GM18508 (cell line): ENCODE results near the gene EPB41L4A.

Experiments used
- ATAC-seq: cut with Tn5 transposase; IDR thresholded peaks from one replicate; pipeline ENCODE4 v1.9.1; 2021; ENCODE audit warnings: moderate number of reproducible peaks; ENCODE audit not compliant: insufficient read depth, unreplicated experiment

Gene EPB41L4A

GRCh38 chr5:112317866-112318265, 101.2 kb downstream of the EPB41L4A start:
- no peak for ATAC-seq

GRCh38 chr5:112316731-112317130, 102.3 kb downstream of the EPB41L4A start:
- ATAC-seq, result no peak

DNA sequence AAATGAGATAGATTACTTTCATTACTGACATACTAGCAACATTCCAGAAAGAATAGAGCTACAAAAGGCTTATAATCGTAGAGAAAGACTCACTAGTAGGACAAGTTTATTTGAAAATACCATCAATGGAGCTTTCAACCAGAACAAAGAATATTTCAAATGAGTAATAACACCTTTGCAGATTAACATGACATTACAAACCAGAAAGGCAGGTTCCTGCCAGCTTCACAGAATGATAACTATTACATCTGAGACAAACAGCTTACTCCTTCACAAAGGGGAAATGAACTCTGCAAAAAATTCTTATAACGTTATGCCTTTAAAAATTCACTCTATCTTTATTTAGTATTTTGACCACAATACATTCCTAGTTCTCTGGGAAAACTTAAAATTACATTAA, 103.1 kb downstream of the EPB41L4A start:
- no peak for ATAC-seq

DNA sequence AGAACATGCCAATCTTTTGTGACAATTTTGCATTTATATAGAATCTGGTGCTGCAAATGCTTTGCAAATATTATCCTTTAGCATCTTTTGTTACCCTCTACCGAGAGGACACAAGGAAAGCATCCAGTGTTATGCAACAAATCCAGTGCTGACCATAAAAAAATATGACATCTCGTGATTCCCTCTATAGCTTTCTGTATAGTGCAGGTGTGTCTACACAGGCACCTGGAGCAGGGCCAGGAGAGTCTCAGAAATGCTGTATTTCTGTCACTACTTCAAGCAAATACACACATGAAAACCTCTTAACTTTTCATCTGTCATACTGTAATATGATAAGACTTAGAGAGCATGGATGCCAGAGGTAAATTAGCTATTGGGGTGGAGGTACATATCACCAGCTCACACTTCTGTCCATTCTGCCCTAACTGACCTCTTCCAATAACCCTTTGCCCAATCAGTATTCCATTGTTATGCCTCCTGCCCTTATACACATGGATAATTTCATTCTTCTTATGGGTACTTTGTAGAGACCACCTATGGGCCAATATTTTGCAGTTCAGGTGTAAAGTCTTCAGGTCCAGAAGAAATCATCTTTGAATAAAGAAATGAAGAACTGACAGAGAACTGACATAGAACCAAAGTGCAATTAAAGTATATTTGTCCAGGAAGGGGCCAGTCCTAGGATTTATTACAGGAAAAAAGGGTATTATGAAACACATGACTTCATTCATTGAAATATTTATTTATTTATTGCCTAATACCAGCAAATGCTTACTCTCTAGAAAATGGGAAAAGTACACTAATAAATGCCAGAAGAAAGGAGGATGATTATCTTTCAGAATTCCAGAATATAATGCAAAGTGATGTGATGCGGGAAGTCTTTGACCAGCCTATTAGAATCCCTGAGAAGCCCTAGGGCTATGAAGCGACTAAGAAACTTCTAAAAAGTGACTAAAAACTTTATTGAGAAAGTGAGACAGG, 106.5 kb downstream of the EPB41L4A start:
- ATAC-seq, result no peak

DNA sequence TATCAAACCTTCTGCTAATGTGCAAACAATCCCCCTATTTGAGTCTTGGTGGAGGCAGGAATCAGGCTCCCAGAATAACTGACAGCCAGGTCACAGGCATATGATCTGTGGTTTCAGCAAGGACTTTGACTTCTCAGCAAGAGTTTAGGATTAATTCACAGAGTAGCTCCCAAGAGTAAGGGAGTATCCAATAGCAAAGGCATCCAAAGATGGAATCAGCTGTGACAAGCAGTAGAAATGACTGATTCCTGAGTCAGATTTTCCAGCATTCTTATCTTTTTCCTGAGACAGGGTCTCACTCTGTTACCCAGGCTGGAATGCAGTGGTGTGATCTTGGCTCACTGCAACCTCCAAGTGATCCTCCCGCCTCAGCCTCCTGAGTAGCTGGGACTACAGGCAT, 108.3 kb downstream of the EPB41L4A start:
- no peak for ATAC-seq

GRCh38 chr5:112308608-112309007, 110.5 kb downstream of the EPB41L4A start:
- ATAC-seq, result no peak

GRCh38 chr5:112306956-112307355, 112.1 kb downstream of the EPB41L4A start:
- no peak for ATAC-seq

DNA sequence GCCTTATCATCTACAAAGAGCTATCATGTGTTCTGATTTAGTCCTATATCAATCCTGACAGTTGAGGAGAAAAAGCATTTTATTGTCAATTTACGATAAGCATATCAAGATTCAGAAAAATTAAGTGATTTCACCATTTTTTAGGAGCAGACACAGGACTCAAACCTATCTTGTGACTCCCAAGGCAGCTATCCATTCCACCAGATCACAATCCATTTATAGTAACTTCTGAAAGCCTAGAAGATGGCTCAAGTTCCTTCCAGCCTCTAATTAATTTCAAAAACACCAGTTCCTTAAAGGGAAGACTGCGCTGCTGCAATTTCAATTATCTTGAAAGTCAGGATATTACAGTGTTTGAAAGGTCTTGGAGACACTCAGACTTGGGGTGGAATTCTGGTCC, 114.3 kb downstream of the EPB41L4A start:
- ATAC-seq, result no peak

DNA sequence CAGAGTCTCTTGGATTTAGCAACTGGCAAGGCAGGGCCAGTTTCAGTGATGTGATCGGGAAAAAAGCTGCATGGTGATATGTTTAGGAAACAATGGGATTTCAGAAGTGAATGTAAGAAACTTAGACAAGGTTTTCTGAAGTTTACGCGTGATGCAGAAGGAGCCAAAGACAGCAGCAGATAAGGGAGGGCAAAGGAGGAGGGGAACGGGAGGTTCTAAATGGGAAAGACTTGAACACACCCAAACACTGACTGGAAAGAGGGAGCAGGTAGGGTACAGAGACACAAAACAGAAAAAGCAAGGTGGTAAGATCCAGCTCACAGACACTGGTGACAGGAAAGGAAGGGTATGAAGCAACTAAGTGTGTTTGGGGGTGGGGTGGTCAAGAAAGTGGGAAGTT, 115.4 kb downstream of the EPB41L4A start:
- ATAC-seq, result no peak

GRCh38 chr5:112294126-112294525, 125.0 kb downstream of the EPB41L4A start:
- ATAC-seq, result no peak

DNA sequence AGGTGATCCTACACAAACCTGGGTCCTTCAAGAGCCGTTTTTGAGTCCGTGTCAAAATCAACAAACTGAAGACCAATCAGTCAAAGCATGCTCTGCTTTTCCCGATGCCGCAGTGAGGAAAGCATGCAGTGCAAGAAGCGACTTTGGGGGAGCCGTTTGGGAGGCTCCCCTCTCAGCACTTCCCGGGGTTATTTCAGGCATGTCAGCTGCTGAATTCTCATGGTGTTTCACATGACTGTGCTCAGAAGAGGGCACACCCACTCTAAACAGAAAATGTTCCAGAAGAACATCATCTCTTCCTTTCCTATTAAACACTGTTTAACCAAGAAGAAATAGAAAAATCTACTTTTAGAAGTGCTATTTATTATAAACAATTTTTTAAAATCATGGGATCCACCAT, 125.5 kb downstream of the EPB41L4A start:
- no peak for ATAC-seq

DNA sequence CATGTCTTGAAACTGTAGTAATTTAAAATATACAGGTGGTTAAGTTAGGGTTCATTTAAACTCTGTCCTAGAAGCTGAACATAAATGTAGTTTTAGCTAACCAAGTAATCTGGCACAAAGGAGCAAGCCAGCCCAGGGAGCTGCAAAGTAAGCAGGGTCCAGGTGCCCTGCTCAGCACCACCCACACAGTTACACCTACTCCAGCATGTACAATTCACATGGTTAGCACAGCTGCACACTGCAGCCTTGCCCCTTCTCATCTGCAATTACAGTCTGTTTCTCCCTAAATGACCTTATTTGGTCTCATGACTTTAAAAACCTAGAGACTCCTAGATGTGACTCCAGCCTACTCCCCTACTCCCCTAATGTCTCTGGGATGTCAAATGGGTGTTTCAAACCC, 128.4 kb downstream of the EPB41L4A start:
- ATAC-seq, result no peak

DNA sequence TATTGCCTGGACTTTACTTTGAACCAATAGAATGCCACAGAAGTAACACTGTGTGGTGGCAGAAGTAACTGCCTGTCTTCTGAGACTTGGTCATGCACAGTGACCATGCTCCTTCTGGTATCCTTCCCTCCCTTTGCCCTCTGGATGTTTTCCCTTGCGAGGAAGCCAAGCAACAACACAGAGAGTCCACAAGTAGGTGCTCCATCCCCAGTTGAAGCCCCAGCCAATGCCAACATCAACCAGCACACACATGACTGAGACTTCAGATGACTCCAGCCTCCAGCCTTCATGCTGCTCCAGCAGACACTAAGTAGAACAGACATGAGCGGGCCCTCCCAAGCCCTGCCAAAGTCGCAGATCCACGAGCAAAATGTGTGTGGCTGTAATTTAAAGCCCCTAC, 129.6 kb downstream of the EPB41L4A start:
- ATAC-seq, result no peak

DNA sequence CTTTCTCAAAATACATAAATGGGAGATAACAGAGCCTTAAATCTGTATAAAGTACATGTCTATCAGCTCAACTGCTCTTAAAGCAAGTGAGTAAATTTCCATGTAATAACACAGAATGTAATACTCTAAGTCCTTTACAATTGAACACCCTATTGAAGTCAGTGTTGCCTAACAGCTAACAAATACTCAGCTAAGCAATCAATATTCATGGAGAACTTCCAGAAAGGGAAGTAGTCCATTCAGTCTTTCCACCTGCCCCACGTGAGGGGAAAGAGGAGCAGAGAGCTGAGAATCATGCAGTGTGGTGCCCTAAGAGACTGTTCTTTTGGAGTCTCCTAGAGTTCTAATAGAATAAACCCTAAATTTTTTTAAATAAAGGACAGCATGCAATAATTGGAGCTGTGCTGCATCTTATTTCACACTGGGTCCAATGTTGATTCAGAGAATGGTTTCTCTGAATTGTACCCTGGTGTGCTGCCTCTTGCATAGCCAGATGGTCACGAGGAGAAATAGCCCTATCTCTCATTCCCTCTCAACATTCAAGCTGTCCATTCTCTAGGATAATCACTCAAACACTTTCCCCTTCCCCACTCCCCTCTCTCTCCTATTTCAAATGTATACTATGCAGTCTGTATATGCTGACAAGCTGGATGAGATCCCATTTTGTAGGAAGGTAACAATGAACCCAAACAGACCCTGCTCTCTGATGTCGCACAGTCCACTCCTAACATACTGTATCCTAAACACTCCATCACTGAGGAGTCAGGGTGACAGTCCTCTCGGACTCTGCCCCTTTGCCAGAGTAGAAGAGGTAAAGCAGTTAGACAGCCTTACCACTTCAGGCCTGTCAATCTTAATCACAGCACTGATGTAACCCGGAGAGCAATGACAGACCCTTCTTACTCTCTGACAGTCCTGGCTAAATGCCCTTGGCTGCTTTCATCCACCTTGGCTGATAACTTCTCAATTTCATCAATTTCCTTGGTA, 134.8 kb downstream of the EPB41L4A start:
- ATAC-seq, result no peak

DNA sequence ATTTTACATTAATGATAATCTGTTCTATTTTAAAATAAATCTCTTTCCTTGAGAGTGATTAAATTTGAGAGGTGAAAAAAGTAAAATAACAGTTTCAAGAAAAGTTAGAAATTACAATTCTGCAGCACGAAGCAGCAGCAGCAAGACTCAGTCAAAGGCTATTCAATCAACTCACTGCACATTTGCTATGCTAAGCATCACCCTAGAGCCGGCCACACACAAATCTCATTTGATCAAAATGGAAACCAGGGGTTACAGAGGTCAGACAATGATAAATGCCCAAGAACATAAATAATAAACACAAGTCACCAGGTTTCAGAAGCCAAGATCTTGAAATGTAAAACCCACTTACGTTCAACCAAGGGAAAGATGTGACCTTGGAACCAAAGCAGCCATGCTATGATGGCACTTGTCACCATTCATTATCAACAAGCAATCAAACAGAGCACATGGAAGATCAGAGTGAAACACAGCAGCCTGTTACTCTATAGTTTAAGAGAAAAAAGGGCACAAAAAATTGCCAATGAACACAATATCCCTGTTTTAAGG, 136.0 kb downstream of the EPB41L4A start:
- no peak for ATAC-seq

DNA sequence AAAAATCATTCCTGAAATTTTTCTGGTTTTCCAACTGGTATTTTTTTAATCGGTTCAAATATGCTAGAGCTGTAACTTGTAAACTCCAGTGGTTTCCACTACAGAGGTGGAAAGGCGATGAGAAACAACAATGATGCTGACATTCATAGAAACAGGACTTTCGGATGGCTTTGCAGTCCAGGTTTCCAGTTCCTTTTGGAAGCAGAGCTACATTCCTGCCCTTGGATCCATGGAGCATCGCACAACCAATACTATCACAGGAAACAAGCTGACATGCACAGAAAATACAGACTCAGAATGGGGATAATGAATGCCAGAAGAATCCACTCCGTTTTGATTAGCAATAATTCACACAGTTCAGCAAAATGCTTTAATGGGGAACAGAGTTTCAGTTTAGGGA, 140.0 kb downstream of the EPB41L4A start:
- no peak for ATAC-seq

DNA sequence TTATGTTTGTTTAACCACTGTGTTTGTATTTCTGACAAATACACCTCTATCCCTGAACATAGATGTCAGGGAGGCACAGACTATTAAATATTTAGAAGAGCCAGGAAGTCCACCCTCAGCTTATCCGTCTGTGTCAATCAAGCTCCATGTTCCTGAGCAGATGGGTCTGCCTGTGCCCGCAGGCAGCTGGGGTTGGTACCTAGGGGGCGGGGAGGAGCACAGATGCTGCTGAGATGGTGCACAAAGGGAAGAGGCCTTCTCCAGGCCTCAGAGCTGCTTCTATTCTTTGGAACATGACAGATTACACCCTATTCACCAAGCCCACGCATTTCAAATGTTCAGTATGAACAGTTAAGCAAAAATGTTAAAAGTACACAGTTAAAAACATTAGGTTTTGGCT, 142.1 kb downstream of the EPB41L4A start:
- ATAC-seq, result no peak

DNA sequence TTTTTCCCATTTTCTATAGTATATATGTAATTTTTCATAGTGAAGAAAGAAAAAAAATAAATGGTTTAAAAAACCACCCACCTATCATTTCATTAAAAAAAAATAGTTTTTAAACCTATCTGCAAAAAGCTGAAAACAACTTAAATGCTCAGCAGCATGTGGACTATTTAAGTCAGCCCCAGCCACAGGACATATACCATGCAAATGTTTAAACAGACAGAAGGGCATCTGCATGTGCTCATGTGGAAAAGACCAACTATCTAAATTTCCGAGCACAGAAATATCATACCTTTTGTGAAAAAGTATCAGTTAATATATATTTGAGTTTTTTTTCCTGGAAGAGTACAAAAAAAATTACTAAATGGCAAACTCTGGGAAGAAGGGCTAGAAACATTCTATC, 143.4 kb downstream of the EPB41L4A start:
- no peak for ATAC-seq

DNA sequence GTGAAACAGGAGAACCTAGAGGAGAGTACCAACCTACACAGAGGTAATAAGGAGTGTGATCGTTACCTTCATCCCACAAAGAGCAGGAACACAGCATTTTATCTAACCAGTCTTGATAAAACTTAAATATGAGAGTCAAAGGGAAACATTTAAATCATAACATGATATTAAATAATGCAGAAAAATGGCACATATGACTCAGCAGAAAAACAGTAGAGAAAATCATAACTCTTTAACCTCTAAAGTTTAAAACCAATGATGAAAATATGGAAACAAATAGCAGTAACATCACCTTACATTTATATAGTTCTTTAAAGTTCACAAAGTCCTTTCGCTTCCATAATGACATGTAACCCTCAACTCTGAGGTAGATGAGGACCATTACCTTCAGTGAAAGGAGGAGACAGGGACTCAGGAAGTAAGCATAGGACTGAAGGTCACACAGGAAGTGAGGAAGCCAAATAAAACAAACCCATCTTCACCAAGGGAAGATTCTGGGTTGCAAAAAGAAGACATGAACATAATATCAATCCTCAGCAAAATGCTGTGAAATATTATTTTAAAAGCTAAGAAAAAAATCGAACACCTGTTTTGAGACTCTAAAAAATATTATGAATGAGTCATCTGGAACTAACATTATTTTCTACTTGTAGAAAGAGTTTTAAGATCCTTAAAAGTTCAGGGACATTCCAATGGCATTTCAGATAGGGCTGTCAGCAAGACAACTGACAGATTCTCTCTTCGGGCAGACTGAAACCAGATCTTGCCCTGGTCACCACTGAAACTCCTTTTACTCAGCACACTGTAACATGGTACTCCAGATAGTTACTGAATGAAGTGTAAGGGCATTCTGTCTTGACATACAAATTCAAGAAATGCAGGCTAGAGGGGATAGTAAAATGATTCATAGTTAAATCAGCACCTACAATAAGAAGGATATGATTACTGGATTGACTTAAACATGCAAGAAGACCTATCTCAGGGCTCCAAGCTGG, 148.5 kb downstream of the EPB41L4A start:
- ATAC-seq, result no peak

- ATAC-seq, result no peak
Measured at GRCh38 chr5:112267231-112267630, 151.8 kb downstream of the EPB41L4A start.
